ENCODE results near the gene CLPTM1. TPM values are rescaled to one million over a fixed set of nuclear protein-coding genes. Genes with fewer than 3 reads are reported as not detected.

Gene CLPTM1
- total RNA-seq, 1 donor from 2014 or later: 17.9 TPM

GRCh38 chr19:44958090-44958489, 2.9 kb downstream of the CLPTM1 start:
- FAIRE-seq (no peak), DNase-seq (ENCODE audit: low read depth) (no peak)
- peaks cover 10% of the 10 kb centered on the region for H3K36me3 ChIP-seq (ENCODE audit: control insufficient read depth, insufficient read depth, low read length)
- no peaks in the 10 kb centered on the region for H3K27me3 ChIP-seq (ENCODE audit: control insufficient read depth, insufficient read depth, low read length)
- no peak overlapping the region for H3K4me3 ChIP-seq (ENCODE audit: low read depth, low read length)
- no peak for TF ChIP-seq CTCF (IDR thresholded peaks at IDR 0.05; ENCODE audit: insufficient read depth, low read length, severe bottlenecking)

GRCh38 chr19:44959691-44960090, 4.5 kb downstream of the CLPTM1 start:
- no peak for FAIRE-seq
- no peak for TF ChIP-seq CTCF (IDR thresholded peaks at IDR 0.05; ENCODE audit: insufficient read depth, low read length, severe bottlenecking)
- no peak for DNase-seq (ENCODE audit: low read depth)
- Histone ChIP-seq H3K4me3 (ENCODE audit: low read depth, low read length) (no peak overlapping the region), H3K27me3 (ENCODE audit: control insufficient read depth, insufficient read depth, low read length) (no peaks in the 10 kb centered on the region), H3K36me3 (ENCODE audit: control insufficient read depth, insufficient read depth, low read length) (peaks cover 12% of the 10 kb centered on the region)

GRCh38 chr19:44960906-44961728, 5.9 kb downstream of the CLPTM1 start:
- peaks cover 13% of the 10 kb centered on the region for H3K36me3 ChIP-seq (ENCODE audit: control insufficient read depth, insufficient read depth, low read length)
- peak; percentile 52 for FAIRE-seq
- no peak for DNase-seq (ENCODE audit: low read depth)
- H3K4me3 ChIP-seq (ENCODE audit: low read depth, low read length): no peak overlapping the region
- TF ChIP-seq CTCF (IDR thresholded peaks at IDR 0.05; ENCODE audit: insufficient read depth, low read length, severe bottlenecking): no peak
- H3K27me3 ChIP-seq (ENCODE audit: control insufficient read depth, insufficient read depth, low read length): no peaks in the 10 kb centered on the region

- no peak for TF ChIP-seq CTCF (IDR thresholded peaks at IDR 0.05; ENCODE audit: insufficient read depth, low read length, severe bottlenecking)
- no peak overlapping the region for H3K4me3 ChIP-seq (ENCODE audit: low read depth, low read length)
- peaks cover 13% of the 10 kb centered on the region for H3K36me3 ChIP-seq (ENCODE audit: control insufficient read depth, insufficient read depth, low read length)
- H3K27me3 ChIP-seq (ENCODE audit: control insufficient read depth, insufficient read depth, low read length): no peaks in the 10 kb centered on the region
- DNase-seq (ENCODE audit: low read depth): no peak
- FAIRE-seq: no peak
These were observed 6.6 kb downstream of the CLPTM1 start for GRCh38 chr19:44961821-44962220.

GRCh38 chr19:44968118-44968517, 12.9 kb downstream of the CLPTM1 start:
- DNase-seq (ENCODE audit: low read depth) (no peak), FAIRE-seq (no peak)
- Histone ChIP-seq H3K27me3 (ENCODE audit: control insufficient read depth, insufficient read depth, low read length) (no peaks in the 10 kb centered on the region), H3K36me3 (ENCODE audit: control insufficient read depth, insufficient read depth, low read length) (peaks cover 4% of the 10 kb centered on the region), H3K4me3 (ENCODE audit: low read depth, low read length) (no peak overlapping the region)
- TF ChIP-seq CTCF (IDR thresholded peaks at IDR 0.05; ENCODE audit: insufficient read depth, low read length, severe bottlenecking): no peak

GRCh38 chr19:44968670-44969069, 13.5 kb downstream of the CLPTM1 start:
- H3K4me3 ChIP-seq (ENCODE audit: low read depth, low read length): no peak overlapping the region
- no peak for DNase-seq (ENCODE audit: low read depth)
- H3K36me3 ChIP-seq (ENCODE audit: control insufficient read depth, insufficient read depth, low read length): peaks cover 4% of the 10 kb centered on the region
- no peak for FAIRE-seq
- no peaks in the 10 kb centered on the region for H3K27me3 ChIP-seq (ENCODE audit: control insufficient read depth, insufficient read depth, low read length)
- TF ChIP-seq CTCF (IDR thresholded peaks at IDR 0.05; ENCODE audit: insufficient read depth, low read length, severe bottlenecking): no peak
